HG03045 (cell line): Measurements from ENCODE around the gene KCNH6.

Experiments used
- ATAC-seq: cut with Tn5 transposase; IDR thresholded peaks from one replicate; pipeline ENCODE4 v1.9.1; 2021; ENCODE audit warnings: mild to moderate bottlenecking, moderate library complexity; ENCODE audit not compliant: unreplicated experiment

Gene KCNH6

DNA sequence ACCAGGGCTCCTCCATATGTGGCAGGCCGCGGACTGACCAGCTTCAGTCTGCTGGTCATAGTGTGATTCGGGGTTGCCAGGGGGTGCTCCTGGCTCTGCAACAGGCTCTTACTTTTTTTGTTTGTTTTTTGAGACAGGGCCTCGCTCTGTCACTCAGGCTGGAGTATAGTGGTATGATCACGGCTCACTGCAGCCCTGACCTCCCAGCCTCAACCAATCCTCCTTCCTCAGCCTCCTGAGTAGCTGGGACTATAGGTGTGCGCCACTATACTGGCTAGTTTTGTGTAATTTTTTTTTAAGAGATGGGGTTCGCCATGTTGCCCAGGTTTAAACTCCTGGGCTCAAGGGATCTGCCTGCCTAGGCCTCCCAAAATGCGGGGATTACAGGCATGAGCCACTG, 11.8 kb upstream of the KCNH6 start:
- ATAC-seq, result no peak

DNA sequence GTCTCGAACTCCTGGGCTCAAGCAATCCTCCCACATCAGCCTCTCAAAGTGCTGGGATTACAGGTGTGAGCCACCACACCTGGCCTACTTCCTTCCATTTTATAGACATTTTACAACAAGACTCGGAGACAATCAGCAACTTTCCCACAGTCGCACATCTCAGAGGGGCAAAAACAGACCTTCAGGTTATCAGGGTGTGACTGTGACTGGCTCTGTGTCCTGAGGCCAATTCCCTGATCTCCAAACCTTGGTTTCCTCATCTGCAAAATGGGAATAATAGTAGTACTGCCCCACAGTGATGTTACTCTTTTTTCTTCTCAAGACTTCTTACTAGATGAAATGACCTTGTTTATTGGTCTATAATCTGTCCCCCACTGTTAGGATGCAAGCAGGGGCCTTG, 10.8 kb upstream of the KCNH6 start:
- no peak for ATAC-seq

DNA sequence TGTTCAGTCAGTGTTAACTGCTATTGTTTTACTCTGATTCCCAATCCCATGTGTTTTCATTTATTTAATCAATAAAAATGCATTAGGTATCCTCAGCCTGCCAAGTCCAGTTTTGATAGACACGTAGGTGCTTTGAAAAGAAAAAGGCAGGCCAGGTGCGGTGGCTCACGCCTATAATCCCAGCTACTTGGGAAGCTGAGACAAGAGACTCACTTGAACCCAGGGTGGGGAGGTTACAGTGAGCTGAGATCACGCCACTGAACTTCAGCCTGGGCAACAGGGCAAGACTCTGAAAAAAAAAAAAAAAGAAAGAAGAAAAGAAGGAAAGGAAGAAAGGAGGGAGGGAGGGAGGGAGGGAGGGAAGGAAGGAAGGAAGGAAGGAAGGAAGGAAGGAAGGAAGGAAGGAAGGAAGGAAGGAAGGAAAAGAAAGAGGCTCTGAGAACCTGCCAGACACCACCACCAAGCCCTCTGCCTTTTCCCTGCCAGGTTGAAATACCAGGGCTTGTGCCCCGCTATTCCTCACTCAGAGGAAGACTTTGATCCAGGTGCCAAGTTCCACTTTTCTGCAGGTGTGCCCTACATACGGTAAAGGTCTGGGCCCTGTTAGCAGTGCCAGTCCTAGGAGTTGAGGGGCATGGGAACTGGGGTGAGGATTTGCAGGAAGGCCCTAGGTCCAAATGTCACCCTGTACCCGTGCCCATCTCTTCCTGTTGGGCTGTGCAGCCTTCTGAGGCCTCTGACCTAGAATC, 10.1 kb upstream of the KCNH6 start:
- ATAC-seq, result no peak

DNA sequence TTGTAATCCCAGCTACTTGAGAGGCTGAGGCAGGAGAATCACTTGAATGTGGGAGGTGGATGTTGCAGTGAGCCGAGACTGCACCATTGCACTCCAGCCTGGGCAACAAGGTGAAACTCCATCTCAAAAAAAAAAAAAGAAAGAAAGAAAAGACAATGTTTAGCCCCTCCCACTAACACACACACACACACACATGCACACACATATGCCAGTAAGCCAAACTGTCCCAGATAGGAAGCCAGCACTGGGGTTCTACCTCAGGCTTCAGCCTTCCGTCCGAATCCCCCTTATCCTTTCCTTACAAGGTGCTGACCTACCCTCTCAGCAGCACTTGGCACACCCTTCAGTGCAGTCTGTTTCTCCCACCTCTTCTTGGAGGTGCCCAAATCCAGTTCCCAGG, 8.7 kb upstream of the KCNH6 start:
- ATAC-seq, result no peak

DNA sequence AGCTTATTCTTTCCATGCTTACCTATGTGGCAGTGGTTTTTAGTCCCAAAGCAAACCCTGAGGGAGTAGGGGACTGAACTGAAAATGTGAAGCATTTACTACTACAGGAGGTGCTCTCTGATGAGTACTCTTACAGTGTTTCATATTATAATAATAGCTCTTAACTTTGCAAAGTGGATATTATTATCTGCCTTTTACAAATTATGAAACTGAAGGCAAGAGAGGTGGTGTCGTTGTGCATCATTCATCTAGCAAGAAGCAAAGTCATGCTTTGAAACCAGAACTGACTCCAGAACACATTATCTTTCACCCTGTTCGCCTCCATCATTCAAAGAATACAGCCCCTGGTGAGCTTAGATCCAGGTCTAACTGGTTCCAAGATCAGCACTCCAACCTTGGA, 8.2 kb upstream of the KCNH6 start:
- no peak for ATAC-seq

DNA sequence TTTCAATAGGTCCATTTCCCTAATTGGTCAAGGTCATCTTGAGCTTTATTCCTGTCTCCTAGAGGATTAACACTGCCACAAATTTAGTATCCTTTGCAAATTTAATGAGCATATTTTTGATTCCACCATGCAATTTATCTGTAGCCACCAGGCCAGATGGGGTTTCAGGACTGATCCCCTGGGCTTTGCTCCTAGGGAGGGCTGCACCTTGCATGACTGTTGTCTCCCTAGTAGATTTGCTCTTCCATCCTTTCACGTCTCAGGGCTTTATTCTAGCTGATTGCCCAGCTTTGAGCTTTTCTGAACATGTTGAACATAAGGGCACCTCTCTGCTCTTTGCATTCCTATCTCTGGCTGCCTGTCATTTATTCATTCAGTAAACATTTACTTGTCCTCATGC, 7.7 kb upstream of the KCNH6 start:
- ATAC-seq, result no peak

DNA sequence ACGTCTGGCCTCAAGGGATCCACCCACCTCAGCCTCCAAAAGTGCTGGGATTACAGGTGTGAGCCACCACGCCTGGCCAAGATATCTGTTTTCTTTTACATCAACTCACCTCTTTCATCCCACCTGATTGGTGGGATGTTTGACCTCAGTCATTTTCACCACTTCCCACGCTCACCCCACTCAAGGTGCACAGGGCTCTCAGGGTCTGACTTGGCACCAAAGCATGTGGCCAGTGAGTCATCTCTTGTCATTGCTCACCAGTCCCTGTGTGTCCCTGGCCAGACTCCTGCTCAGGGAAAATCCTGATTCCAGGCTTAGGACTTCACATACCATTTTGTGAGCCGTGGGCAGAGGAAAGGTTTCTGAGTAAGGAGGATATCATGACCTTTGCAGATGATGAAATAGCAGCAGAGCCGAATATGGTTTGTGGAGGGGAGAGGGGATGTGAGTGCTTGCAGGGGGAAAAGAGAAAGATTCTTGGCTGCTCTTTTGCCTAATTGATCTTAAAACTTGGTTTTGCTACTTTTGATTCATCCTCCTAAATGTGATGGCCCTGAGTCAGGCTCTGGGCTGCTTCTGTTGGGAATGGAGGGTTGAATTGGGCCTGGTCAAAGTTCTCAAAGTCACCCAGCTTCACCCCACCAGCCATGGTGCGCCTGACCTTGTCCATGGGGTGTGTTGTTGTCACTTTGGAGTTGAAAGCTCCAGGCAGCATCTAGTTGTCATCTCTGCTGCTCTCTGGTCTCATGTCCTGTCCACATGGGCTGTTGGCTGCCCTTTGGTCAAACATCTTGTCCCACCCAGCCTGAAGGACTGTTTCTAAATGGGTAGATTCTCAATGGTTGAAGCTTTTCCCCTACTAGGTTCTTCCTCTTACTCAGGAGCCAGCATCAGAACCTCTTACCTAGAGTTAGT, 6.0 kb upstream of the KCNH6 start:
- ATAC-seq, result no peak

DNA sequence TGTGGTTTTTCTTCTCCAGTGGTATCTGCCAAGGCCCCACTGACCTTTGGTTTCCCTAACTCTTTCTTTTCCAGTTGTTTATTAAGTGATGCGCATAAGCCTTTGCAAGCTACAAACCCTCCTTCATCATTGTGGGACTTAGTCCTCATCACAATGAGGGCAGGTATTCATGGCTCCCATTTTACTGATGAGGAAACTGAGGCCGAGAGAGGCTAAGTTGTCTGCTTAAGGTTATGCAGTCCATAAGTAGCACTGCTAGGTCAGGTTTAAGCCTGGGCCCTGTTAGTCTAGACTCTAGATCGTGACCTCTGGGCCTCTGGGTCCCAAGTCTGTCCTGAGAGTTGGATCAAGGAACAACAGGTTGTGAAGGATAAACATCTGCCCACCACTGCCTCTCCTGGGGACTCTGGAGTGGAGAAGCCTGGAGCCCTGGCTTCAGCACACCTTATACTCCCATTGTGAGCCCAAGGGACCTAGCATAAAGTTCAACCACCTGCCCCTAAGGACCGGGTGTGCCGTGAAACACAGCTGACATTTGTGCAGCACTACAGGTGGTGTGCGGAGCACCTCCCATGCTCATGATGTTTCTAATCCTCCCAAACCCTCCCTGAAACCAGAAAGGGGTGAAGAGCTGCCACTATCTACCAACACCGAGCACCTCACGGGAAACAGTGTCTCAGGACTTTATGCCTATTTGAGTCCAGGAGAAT, 5.2 kb upstream of the KCNH6 start:
- no peak for ATAC-seq

DNA sequence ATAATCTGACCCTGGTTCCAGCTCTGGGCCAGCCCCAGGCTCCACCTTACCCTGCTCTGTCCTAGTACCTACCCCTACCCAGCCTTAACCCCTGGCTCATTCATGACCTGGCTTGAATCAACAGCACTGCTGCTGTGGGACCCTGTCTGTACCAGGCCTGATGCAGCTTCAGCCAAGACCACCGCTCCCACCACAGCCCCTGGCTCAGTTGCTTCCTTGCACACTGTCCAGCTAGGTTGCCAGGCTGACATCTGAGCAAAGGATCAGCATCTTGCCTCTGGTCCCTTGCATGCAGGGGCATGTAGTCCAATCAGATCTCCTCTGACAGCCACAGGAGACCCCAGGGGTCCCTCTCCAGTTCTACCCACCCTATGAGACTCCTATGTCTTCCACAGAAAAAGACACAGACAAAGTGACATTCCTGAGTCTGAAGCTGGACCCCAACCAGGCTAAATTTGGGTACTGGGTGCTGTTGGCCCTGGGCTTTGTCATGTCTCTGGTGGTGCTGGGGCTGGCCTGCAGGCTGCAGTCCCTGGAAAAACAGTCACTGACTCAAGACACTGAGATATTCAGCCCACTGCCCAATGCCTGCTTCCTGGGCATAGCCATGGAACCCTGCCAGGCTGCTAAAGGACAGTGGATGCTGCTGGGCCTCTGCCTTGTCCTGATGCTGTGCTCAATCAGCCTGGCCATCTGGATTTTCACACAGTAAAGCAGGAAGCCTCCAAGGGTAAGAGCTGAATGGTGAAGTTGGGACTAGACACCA, 3.9 kb upstream of the KCNH6 start:
- no peak for ATAC-seq

DNA sequence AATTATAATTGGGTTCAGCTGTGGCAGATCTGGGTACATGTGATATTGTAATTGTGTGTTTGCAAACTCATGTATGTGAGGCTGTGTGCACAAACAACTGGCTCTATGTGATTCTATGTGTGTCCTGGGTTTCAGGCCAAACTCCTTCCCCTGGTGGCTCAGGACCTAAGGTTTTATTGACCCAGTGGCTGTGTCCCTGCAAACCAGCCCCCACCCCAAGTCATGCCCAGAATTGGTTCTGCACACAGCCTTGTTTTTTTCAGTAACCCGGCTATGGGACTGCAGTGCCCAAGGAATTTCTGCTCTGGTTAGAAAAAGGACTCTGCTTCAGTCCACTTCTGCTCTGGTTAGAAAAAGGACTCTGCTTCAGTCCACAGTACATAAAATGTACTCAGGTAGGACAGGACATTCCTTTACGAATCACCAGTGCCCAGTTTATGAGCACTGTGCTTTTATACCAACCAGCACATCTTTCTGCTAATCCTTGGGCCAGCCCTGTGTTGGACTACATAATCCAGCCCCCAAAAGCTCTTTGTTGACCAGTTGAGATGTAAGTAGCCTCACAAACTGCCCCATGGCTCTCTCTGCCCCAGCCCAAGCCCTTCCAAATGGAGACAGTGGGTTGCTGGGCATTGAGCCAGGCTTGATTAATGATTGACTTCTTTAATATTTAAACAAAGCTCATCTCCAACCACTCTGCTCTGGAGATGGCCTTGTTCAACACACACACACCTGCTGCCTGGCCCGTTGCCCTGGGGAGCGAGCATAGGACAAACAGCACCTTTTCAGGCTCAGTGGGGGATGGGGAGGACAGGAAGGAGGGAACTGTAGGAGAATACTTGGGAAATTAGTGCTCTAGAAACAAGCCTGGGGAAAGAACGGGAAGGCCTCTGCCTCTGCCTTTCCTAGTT, 2.9 kb upstream of the KCNH6 start:
- no peak for ATAC-seq

DNA sequence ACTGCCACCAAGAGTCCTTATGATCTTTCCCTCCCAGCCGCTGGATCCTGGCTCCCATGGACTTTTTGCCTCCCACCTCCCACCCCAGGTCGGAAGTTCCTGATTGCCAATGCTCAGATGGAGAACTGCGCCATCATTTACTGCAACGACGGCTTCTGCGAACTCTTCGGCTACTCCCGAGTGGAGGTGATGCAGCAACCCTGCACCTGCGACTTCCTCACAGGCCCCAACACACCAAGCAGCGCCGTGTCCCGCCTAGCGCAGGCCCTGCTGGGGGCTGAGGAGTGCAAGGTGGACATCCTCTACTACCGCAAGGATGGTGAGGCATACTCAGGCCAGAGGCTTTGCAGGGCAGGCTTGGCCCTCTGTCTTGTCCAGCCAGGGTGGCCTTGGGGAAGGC, 893 bp downstream of the KCNH6 start:
- no peak for ATAC-seq

DNA sequence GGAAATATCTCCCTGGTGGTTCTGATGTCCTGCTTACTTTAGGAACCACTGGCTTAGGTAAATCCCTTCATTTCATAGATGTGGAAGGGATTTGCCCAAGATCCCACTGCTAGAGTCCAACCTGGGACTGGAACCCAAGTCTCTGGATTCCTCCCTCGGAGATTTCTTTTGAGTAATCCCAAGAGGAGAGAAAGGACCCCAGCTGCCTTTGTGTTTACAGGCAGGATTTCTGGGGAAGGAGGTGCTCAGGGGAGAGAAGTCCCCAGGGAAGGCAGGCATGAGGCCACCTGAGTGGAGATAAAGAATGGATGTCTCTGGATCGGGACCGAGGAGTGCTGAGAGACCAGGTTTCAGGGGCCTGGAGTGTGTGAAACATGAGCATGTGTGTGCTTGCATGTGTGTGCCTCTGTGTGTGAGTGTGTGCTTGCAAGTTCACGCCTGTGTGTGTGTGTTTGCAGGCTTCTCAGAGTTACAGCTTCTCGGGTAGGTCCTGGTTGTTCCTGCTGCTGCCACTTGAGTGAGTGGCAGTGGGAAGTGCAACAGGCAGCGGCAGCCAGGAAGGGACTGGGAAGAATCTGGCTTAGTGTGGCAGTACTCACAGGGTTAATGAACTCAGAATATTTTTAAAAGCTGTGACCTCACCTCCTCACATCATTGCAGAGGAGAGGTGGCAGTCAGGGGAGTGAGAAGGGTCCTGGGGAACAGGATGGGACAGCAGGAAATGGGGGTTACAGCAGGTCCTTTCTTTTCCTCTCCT, 2.2 kb downstream of the KCNH6 start:
- ATAC-seq, result no peak

DNA sequence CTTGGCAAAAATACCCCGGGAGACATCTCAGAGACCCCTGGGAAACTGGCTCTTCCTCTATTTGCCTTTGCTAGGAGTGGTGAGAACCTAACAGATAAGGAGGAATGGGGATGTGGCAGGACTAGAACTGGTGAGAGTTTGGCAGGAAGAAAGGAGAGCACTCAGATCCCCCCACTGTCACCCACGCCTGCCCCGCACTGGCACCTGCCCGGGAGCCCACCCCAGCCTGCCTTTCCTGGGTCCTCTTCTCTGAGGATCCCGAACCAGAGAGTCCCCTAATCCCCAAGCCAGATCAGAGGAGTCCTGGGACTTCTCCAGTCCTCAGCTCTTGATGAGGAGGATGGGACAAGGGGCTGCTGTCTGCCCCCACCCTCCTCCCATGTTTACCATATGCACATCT, 3.7 kb downstream of the KCNH6 start:
- ATAC-seq, result no peak

DNA sequence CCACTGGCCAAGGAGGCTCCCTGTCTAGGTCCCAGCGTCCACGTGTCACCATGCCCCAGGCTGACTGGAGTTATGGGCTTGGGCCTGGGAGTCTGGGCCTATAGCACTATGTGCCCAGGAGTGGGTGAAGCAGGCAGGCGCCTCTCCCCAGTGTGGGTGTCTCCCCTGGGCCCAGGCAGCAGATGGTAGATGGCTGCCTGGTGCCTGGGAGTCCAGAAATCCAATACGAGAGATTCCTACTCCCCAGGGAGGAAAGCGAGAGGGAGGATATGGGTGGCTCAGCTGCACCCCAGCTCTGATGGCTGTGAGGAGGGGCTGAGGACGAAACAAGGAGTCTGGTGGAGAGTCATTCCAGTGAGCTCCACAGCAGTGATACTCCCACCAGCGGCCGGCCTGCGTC, 5.0 kb downstream of the KCNH6 start:
- ATAC-seq, result no peak

DNA sequence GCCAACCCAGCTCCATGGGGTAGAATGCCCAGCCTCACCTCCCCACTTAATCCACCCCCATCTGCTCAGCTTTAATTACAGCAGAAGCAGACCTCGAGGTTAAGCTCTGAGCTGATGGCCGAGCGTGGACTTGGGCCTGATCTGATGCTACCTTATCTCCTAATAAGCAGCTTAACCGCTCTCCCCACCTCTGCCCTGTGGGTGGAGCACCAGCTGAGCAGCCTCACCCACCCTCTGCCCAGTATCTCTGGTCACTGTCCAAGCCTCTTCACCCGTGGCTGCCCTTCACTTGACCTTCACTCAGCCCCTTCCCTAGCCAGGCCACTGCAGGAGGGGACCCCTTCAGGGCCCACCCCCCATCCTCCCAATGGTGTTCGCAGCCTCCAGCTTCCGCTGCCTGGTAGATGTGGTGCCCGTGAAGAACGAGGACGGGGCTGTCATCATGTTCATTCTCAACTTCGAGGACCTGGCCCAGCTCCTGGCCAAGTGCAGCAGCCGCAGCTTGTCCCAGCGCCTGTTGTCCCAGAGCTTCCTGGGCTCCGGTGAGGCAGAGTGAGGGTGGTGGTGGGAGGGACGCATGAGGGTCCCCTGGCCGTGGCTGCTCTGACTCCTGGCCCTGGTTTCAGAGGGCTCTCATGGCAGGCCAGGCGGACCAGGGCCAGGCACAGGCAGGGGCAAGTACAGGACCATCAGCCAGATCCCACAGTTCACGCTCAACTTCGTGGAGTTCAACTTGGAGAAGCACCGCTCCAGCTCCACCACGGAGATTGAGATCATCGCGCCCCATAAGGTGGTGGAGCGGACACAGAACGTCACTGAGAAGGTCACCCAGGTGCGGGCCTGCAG, 6.8 kb downstream of the KCNH6 start:
- ATAC-seq, result no peak

DNA sequence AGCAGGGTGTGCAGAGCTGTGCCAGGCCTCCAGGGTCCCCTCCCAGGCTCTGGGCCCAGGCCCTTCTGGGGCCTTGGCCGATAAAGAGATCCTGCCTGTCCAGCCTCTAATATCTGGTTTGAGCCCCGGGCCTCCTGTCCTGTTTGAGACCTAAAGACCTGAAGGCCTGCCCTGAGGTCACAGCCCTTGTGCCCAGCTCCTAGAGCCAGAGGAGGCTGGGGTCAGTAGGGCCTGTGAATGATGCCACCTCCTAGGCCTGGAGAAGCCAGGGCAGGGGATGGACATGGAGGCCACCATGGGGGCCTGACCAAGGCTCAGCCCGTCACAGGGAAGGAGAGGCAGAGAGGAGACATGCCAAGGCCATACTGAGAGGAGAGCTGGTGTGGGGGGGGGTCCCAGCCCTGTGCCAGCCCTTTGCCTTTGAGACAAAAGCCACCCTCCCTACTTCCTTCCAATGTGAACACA, 7.4 kb downstream of the KCNH6 start:
- no peak for ATAC-seq

DNA sequence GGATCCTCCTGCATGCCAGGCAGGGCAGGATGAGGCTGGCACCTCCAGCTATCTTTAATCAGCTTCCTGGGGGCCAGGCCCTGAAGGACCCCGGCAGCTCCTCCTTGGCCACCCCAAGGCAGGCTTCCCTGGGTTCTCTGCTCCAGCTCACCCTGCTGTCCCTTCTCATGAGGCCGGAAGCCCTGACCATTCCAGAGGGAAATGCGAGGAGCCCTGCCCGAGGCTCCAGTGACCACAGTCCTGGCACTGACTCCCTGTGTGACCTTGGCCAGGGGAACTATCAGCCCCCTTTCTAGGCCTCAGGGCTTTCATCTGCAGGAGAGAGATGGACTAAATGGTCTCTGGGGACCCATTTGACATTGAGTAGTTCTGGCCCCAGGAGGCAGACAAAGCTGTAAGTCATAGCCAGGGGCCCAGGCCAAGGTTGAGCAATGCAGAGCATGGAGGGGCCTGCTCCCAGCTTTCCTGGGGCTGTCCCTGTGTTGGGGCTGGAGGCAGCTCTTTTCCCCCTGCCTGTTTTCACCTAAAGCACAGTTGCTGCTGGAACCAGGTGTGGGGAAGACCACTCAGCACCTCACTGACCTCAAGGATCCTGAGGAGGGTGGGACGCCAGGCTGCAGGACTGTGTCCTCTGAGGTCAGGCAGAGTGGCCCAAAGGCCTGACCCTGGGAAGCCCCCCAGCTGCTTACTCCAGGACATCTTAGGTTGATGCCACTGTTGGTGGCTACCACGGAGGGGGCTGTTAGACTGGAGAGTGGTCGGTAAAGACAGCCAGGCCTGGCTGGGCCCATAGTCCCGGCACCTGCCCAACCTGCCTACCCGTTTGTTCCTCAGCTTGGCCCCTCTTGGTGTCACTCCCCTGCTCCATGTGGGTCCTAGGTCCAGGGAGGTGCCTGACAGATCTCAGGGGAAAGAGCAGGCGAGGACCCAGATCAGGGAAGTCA, 8.1 kb downstream of the KCNH6 start:
- ATAC-seq, result no peak
